T47D (cell line): ENCODE measurements around the gene SVOP.

Source experiments
- DNase-seq, 2 experiments: peaks; one replicate each; pipeline versions ENCODE4 v3.0.0 to v3.0.0-alpha.2; 2011 to 2012; ENCODE audit warnings: low read depth in 1 of 2, low spot score in 1 of 2
- JUND ChIP-seq: IDR thresholded peaks from 2 replicates; pipeline ENCODE4 v1.6.1; 2012; ENCODE audit warnings: low read depth
- in situ Hi-C: cut with HindIII; loops from 2 replicates; pipeline ENCODE4 v1.10.0; 2016; ENCODE audit warnings: low sequenced_read_pairs, low pct_unique_long_range_greater_than_20kb

SVOP gene

DNA sequence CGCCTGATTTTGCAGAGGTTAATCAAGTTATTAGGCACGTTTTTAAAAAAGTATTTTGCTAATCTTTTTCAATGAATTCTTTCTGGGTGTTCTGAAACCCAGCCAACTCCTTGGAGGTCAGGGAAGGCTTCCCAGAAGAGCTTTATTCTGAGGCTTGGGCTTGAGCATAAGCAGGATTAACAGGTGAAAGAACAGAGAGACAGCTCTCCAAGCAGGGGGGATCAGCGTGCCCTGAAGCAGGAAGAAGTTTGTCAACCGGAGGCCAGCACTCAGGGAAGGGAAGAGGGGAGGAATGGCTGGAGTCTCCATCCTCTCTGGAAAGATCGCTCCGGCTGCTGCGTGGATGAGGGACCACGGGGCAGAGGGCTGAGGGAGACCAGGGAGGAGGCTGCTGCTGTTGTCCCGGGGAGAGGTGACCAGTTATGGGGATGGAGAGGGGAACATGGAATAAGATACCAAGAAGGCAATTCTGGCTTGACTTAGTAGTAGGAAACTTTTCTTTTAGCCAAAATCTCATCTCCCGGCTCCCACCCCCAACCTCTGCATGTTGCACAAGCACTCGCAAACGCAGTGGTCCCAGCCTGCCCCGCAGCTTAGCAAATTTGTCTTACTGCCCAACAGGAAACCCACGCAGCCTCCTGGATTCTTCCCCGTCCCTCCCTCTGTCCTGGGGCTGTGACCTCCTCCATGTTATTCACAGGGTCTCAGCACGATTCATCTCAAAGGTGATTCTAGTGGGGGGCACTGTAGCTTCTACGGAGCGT, 162.4 kb downstream of the SVOP start:
- DNase-seq: no peak
- in situ Hi-C loops: no loop called here
- TF ChIP-seq JUND: no peak
